H9 (cell line): ENCODE results near the gene WDPCP. TPM values are rescaled to one million over a fixed set of nuclear protein-coding genes. Genes with fewer than 3 reads are reported as not detected.

Experiments used
- DNase-seq: peaks from one replicate; pipeline ENCODE4 v3.0.0-alpha.2; 2017
- H2AFZ ChIP-seq: one replicate; pipeline ENCODE4 v1.6.1; 2013; ENCODE audit warnings: mild to moderate bottlenecking, low read length, control low read depth, moderate library complexity
- H2AK5ac ChIP-seq: 2 replicates; pipeline ENCODE4 v1.6.1; 2013; ENCODE audit warnings: low read length, control low read depth, mixed read lengths; ENCODE audit not compliant: insufficient read length
- H2BK120ac ChIP-seq: one replicate; pipeline ENCODE4 v1.6.1; 2013; ENCODE audit warnings: low read depth, mild to moderate bottlenecking, low read length, control low read depth, inconsistent platforms; ENCODE audit not compliant: poor library complexity, severe bottlenecking
- H2BK12ac ChIP-seq: 2 replicates; pipeline ENCODE4 v1.6.1; 2013; ENCODE audit warnings: low read length, control low read depth, mixed read lengths, low read depth; ENCODE audit not compliant: insufficient read length
- H2BK15ac ChIP-seq: 2 replicates; pipeline ENCODE4 v1.6.1; 2013; ENCODE audit warnings: low read depth, low read length, control low read depth
- H2BK20ac ChIP-seq: one replicate; pipeline ENCODE4 v1.6.1; 2013; ENCODE audit warnings: low read depth, mild to moderate bottlenecking, low read length, control low read depth, inconsistent platforms; ENCODE audit not compliant: poor library complexity, severe bottlenecking
- H2BK5ac ChIP-seq: 2 replicates; pipeline ENCODE4 v1.6.1; 2013; ENCODE audit warnings: low read length, control low read depth, mixed read lengths; ENCODE audit not compliant: insufficient read length
- H3K14ac ChIP-seq: 2 replicates; pipeline ENCODE4 v1.6.1; 2013; ENCODE audit warnings: low read length, control low read depth; ENCODE audit not compliant: insufficient read depth
- H3K18ac ChIP-seq: 2 replicates; pipeline ENCODE4 v1.6.1; 2013; ENCODE audit warnings: low read depth, mild to moderate bottlenecking, mixed read lengths, low read length, control low read depth; ENCODE audit not compliant: insufficient read length
- H3K23ac ChIP-seq: 2 replicates; pipeline ENCODE4 v1.6.1; 2013; ENCODE audit warnings: low read length, control low read depth, mixed read lengths, low read depth; ENCODE audit not compliant: insufficient read length
- H3K23me2 ChIP-seq: 2 replicates; pipeline ENCODE4 v1.6.1; 2013; ENCODE audit warnings: low read depth, mild to moderate bottlenecking, mixed read lengths, low read length, control low read depth; ENCODE audit not compliant: insufficient read length, poor library complexity, severe bottlenecking
- H3K27ac ChIP-seq: 2 replicates; pipeline ENCODE4 v1.5.1; 2013; ENCODE audit warnings: low read length, control low read depth, mixed read lengths, low read depth; ENCODE audit not compliant: insufficient read length
- H3K27me3 ChIP-seq: 2 replicates; pipeline ENCODE4 v1.6.1; 2013; ENCODE audit warnings: low read length, control low read depth, inconsistent platforms; ENCODE audit not compliant: insufficient read depth
- H3K4ac ChIP-seq: 2 replicates; pipeline ENCODE4 v1.6.1; 2013; ENCODE audit warnings: low read depth, mild to moderate bottlenecking, control low read depth, inconsistent platforms, low read length, moderate library complexity
- H3K4me1 ChIP-seq: 2 replicates; pipeline ENCODE4 v1.6.1; 2013; ENCODE audit warnings: low read length, control low read depth, inconsistent platforms; ENCODE audit not compliant: insufficient read depth
- H3K4me2 ChIP-seq: 2 replicates; pipeline ENCODE4 v1.6.1; 2013; ENCODE audit warnings: low read length, control low read depth, mixed read lengths; ENCODE audit not compliant: insufficient read length, insufficient read depth
- H3K56ac ChIP-seq: 2 replicates; pipeline ENCODE4 v1.6.1; 2013; ENCODE audit warnings: low read depth, mild to moderate bottlenecking, mixed read lengths, low read length, control low read depth; ENCODE audit not compliant: insufficient read length
- H3K79me1 ChIP-seq: 2 replicates; pipeline ENCODE4 v1.6.1; 2013; ENCODE audit warnings: low read depth, mild to moderate bottlenecking, moderate library complexity, low read length, control low read depth, inconsistent platforms; ENCODE audit not compliant: insufficient read depth, poor library complexity, severe bottlenecking
- H3K79me2 ChIP-seq: 2 replicates; pipeline ENCODE4 v1.6.1; 2013; ENCODE audit warnings: low read length, control low read depth, inconsistent platforms; ENCODE audit not compliant: insufficient read depth
- H3K9ac ChIP-seq: 2 replicates; pipeline ENCODE4 v1.6.1; 2013; ENCODE audit warnings: low read length, control low read depth, mixed read lengths; ENCODE audit not compliant: insufficient read length; ENCODE audit errors: extremely low read depth
- H3K9me3 ChIP-seq: one replicate; pipeline ENCODE4 v1.6.1; 2013; ENCODE audit warnings: low read depth, low read length, inconsistent platforms; ENCODE audit not compliant: control insufficient read depth
- H3T11ph ChIP-seq: one replicate; pipeline ENCODE4 v1.6.1; 2013; ENCODE audit warnings: mild to moderate bottlenecking, low read length, control low read depth, inconsistent platforms
- H4K20me1 ChIP-seq: one replicate; pipeline ENCODE4 v1.6.1; 2013; ENCODE audit not compliant: control insufficient read depth, insufficient read length, insufficient read depth
- H4K5ac ChIP-seq: 2 replicates; pipeline ENCODE4 v1.6.1; 2013; ENCODE audit warnings: low read depth, mild to moderate bottlenecking, mixed read lengths, low read length, control low read depth; ENCODE audit not compliant: insufficient read length
- H4K8ac ChIP-seq: replicated peaks from 2 replicates; pipeline ENCODE4 v1.6.1; 2013; ENCODE audit warnings: low read length, control low read depth, mixed read lengths, low read depth; ENCODE audit not compliant: insufficient read length
- H4K91ac ChIP-seq: 2 replicates; pipeline ENCODE4 v1.6.1; 2013; ENCODE audit warnings: low read depth, mild to moderate bottlenecking, moderate library complexity, mixed read lengths, low read length, control low read depth; ENCODE audit not compliant: insufficient read length
- H3K27ac Mint-ChIP-seq, 3 experiments: 2 replicates in 2 of 3; 3 replicates in 1 of 3; pipeline ENCODE4 v1.8.0; 2020 to 2021; ENCODE audit warnings: mixed read lengths in 3 of 3, mild to moderate bottlenecking in 1 of 3, moderate library complexity in 1 of 3
- H3K27me3 Mint-ChIP-seq: 2 replicates; pipeline ENCODE4 v1.8.0; 2021; ENCODE audit warnings: low read depth, mild to moderate bottlenecking, moderate library complexity, mixed read lengths
- H3K36me3 Mint-ChIP-seq, 3 experiments: 2 replicates in 2 of 3; 3 replicates in 1 of 3; pipeline ENCODE4 v1.8.0; 2020 to 2021; ENCODE audit warnings: low read depth in 3 of 3, mixed read lengths in 3 of 3; ENCODE audit not compliant: insufficient read depth in 1 of 3
- H3K4me1 Mint-ChIP-seq, 2 experiments: 2 replicates each; pipeline ENCODE4 v1.8.0; 2020; ENCODE audit warnings: mixed read lengths in 2 of 2
- H3K4me3 Mint-ChIP-seq, 2 experiments: 2 replicates in 1 of 2; 3 replicates in 1 of 2; pipeline ENCODE4 v1.8.0; 2020 to 2021; ENCODE audit warnings: mild to moderate bottlenecking in 2 of 2, mixed read lengths in 2 of 2, moderate library complexity in 1 of 2
- H3K9me3 Mint-ChIP-seq, 2 experiments: 2 replicates in 1 of 2; 3 replicates in 1 of 2; pipeline ENCODE4 v1.8.0; 2020; ENCODE audit warnings: mild to moderate bottlenecking in 2 of 2, mixed read lengths in 2 of 2, moderate library complexity in 1 of 2
- WGBS: extraction: QIAGEN DNeasy Blood & Tissue Kit; methylation state at CpG from one replicate; pipeline ENCODE4 v1.1.7; 2013; ENCODE audit warnings: missing lambda C conversion rate, low lambda C conversion rate, mixed read lengths; ENCODE audit not compliant: insufficient read length; ENCODE audit errors: extremely low coverage; 5-methylcytosine and 5-hydroxymethylcytosine counted together
- total RNA-seq: library from RNA; stranded (reverse); gene quantifications from 2 replicates; pipeline ENCODE4 v1.2.1, GENCODE V29; 2021
- TF ChIP-seq, protein P1 (sequence below): fragments of 200-600 bp; sonication (generic); conservative IDR thresholded peaks from 3 replicates; pipeline ENCODE4 v1.8.0; 2021; ENCODE audit warnings: antibody characterized with exemption, mild to moderate bottlenecking

WDPCP gene
- total RNA-seq, 1 experiment from 2014 or later = 22.4 TPM

DNA sequence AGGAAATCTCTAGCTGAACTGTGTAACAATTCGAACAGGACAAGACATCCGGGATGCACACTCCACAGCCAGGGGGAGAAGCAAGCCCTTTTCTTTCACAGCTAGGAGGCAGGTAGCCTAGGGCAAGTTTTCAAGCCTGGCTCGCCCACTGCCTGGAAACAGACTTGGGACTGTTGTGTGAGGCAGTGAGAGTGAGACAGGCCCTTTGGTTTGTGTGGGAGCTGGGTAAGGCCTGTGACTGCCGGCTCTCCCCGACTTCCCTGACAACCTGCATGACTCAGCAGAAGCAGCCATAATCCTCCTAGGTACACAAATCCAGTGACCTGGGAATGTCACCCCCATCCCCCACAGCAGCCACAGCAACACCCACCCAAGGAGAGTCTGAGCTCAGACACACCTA, 179.7 kb downstream of the WDPCP start:
- TF ChIP-seq, protein P1, sequence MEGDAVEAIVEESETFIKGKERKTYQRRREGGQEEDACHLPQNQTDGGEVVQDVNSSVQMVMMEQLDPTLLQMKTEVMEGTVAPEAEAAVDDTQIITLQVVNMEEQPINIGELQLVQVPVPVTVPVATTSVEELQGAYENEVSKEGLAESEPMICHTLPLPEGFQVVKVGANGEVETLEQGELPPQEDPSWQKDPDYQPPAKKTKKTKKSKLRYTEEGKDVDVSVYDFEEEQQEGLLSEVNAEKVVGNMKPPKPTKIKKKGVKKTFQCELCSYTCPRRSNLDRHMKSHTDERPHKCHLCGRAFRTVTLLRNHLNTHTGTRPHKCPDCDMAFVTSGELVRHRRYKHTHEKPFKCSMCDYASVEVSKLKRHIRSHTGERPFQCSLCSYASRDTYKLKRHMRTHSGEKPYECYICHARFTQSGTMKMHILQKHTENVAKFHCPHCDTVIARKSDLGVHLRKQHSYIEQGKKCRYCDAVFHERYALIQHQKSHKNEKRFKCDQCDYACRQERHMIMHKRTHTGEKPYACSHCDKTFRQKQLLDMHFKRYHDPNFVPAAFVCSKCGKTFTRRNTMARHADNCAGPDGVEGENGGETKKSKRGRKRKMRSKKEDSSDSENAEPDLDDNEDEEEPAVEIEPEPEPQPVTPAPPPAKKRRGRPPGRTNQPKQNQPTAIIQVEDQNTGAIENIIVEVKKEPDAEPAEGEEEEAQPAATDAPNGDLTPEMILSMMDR = no peak
- H3K18ac ChIP-seq = no peak overlapping the region
- H3K4me2 ChIP-seq = no peak overlapping the region
- H4K5ac ChIP-seq = no peak overlapping the region
- Mint-ChIP-seq H3K4me3 (no peak overlapping the region), H3K27me3 (no peaks in the 10 kb centered on the region), H3K9me3 (peaks cover 0 to 3% of the 10 kb centered on the region in 2 experiments; a peak in 2 of 5 replicates), H3K4me1 (peaks cover 12 to 18% of the 10 kb centered on the region in 2 experiments), H3K36me3 (peaks cover 8 to 12% (median 10%) of the 10 kb centered on the region in 3 experiments), H3K27ac (peak overlapping the region in 1 of 3 experiments; percentile 59; a peak in 1 of 7 replicates)
- no peaks in the 10 kb centered on the region for H3K4me1 ChIP-seq
- no peak overlapping the region for H2AFZ ChIP-seq
- H2BK15ac ChIP-seq = no peak overlapping the region
- H3K56ac ChIP-seq = no peak overlapping the region
- no peak overlapping the region for H2BK12ac ChIP-seq
- no peaks in the 10 kb centered on the region for H3K79me2 ChIP-seq
- no peaks in the 10 kb centered on the region for H3K27me3 ChIP-seq
- no peak overlapping the region for H4K91ac ChIP-seq
- DNase-seq = no peak
- no peak overlapping the region for H3K4ac ChIP-seq
- H2BK5ac ChIP-seq = no peak overlapping the region
- H2BK120ac ChIP-seq = no peak overlapping the region
- no peak overlapping the region for H3K14ac ChIP-seq
- no peak overlapping the region for H2AK5ac ChIP-seq
- no peaks in the 10 kb centered on the region for H3K23me2 ChIP-seq
- no peak overlapping the region for H2BK20ac ChIP-seq
- no peaks in the 10 kb centered on the region for H3K9me3 ChIP-seq
- H3T11ph ChIP-seq = no peak overlapping the region
- no CpG with 5 or more reads among the region's 5 CpGs for WGBS
- no peak overlapping the region for H3K9ac ChIP-seq
- no peak overlapping the region for H4K8ac ChIP-seq
- no peaks in the 10 kb centered on the region for H3K79me1 ChIP-seq
- H3K23ac ChIP-seq = no peak overlapping the region
- no peak overlapping the region for H3K27ac ChIP-seq
- H4K20me1 ChIP-seq = no peaks in the 10 kb centered on the region
